ENCODE data around the gene BAZ1A.

Gene BAZ1A

GRCh38 chr14:34875031-34875922 lies at the start of gene BAZ1A:
BAZ1A (minus strand) TSS chr14:34875360; CDS start chr14:34874604, 756 bp downstream.
- peak within 1 kb of the TSS; percentile 96 for H3K27ac ChIP-seq
- TF ChIP-seq CTCF (conservative IDR thresholded peaks at IDR 0.05), result no peak

GRCh38 chr14:34920339-34920738 lies 45.2 kb upstream of the BAZ1A start:
- no peak overlapping the region for H3K27ac ChIP-seq

GRCh38 chr14:34913619-34914018 lies 38.5 kb upstream of the BAZ1A start:
- TF ChIP-seq CTCF (conservative IDR thresholded peaks at IDR 0.05), result no peak
- H3K27ac ChIP-seq, result no peak overlapping the region

More at GRCh38 chr14:34920339-34920738, 45.2 kb upstream of the BAZ1A start:
- TF ChIP-seq CTCF (conservative IDR thresholded peaks at IDR 0.05), result no peak

GRCh38 chr14:34912966-34913365 lies 37.8 kb upstream of the BAZ1A start:
- TF ChIP-seq CTCF (conservative IDR thresholded peaks at IDR 0.05), result no peak
- no peak overlapping the region for H3K27ac ChIP-seq

GRCh38 chr14:34912182-34912581 lies 37.0 kb upstream of the BAZ1A start:
- no peak overlapping the region for H3K27ac ChIP-seq
- TF ChIP-seq CTCF (conservative IDR thresholded peaks at IDR 0.05), result peak; percentile 49

GRCh38 chr14:34911209-34912150 lies 36.3 kb upstream of the BAZ1A start:
- no peak overlapping the region for H3K27ac ChIP-seq
- TF ChIP-seq CTCF (conservative IDR thresholded peaks at IDR 0.05), result no peak

GRCh38 chr14:34906287-34906686 lies 31.1 kb upstream of the BAZ1A start:
- no peak for TF ChIP-seq CTCF (conservative IDR thresholded peaks at IDR 0.05)
- peak overlapping the region; percentile 63 for H3K27ac ChIP-seq

All from VCaP (cell line).